GM12872 (cell line): ENCODE results near the gene CDC7.

Experiments used
- CTCF ChIP-seq: IDR thresholded peaks from 3 replicates; pipeline ENCODE4 v1.5.1; 2011; ENCODE audit warnings: low read depth, mild to moderate bottlenecking, low read length, moderate library complexity; ENCODE audit not compliant: insufficient read depth

The CDC7 gene

GRCh38 chr1:91552091-91552490, 51.4 kb downstream of the CDC7 start:
- TF ChIP-seq CTCF = no peak

- TF ChIP-seq CTCF = no peak
Measured at GRCh38 chr1:91552596-91552995, 51.9 kb downstream of the CDC7 start.

GRCh38 chr1:91553177-91553591, 52.5 kb downstream of the CDC7 start:
- TF ChIP-seq CTCF = no peak

GRCh38 chr1:91555074-91555730, 54.6 kb downstream of the CDC7 start:
- no peak for TF ChIP-seq CTCF

GRCh38 chr1:91555821-91556531, 55.3 kb downstream of the CDC7 start:
- TF ChIP-seq CTCF = no peak

- no peak for TF ChIP-seq CTCF
Measured at GRCh38 chr1:91556556-91556955, 55.9 kb downstream of the CDC7 start.

GRCh38 chr1:91557039-91557690, 56.5 kb downstream of the CDC7 start:
- no peak for TF ChIP-seq CTCF
